Mammary epithelial cell (primary cell): ENCODE measurements around the gene ADAMTS1.

Experiments
- EZH2 ChIP-seq: IDR thresholded peaks from 2 replicates; pipeline ENCODE4 v1.6.1; 2012; ENCODE audit warnings: low read length, inconsistent platforms, borderline replicate concordance
- TF ChIP-seq, protein P1 (sequence below), 2 donors: IDR thresholded peaks in 1 of 2; conservative IDR thresholded peaks in 1 of 2; 2 replicates each; pipeline ENCODE4 v1.5.1; 2011 to 2012; ENCODE audit warnings: inconsistent platforms in 2 of 2, low read length in 2 of 2, mild to moderate bottlenecking in 2 of 2, control low read depth in 1 of 2, low read depth in 1 of 2; ENCODE audit not compliant: insufficient read depth in 1 of 2; ENCODE audit errors: extremely low read depth in 1 of 2

DNA sequence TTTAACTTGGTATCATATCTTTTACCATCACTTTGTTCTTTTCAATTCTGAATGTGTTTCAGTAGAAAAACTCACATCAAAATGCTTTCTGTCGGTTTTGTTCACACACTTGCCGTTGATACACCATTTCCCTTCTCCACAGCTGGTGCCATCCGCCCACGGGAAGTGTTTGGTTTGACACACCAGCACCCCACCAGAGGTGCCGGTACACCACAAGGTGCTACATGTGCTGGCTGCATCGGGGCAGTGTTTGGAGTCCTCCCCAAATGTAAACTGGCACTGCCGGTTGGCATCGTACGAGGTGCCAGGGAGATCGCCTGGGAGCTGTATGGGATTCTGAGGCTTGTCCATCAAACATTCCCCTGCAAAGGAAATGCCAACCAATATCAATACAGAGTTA lies 5.0 kb downstream of the ADAMTS1 start:
- no peak for TF ChIP-seq EZH2
- TF ChIP-seq, protein P1, sequence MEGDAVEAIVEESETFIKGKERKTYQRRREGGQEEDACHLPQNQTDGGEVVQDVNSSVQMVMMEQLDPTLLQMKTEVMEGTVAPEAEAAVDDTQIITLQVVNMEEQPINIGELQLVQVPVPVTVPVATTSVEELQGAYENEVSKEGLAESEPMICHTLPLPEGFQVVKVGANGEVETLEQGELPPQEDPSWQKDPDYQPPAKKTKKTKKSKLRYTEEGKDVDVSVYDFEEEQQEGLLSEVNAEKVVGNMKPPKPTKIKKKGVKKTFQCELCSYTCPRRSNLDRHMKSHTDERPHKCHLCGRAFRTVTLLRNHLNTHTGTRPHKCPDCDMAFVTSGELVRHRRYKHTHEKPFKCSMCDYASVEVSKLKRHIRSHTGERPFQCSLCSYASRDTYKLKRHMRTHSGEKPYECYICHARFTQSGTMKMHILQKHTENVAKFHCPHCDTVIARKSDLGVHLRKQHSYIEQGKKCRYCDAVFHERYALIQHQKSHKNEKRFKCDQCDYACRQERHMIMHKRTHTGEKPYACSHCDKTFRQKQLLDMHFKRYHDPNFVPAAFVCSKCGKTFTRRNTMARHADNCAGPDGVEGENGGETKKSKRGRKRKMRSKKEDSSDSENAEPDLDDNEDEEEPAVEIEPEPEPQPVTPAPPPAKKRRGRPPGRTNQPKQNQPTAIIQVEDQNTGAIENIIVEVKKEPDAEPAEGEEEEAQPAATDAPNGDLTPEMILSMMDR (conservative IDR thresholded peaks at IDR 0.05 in 1 of 2, IDR thresholded peaks at IDR 0.05 in 1 of 2; ENCODE audit: extremely low read depth in 1 of 2, insufficient read depth in 1 of 2, low read depth in 1 of 2, low read length in 2 of 2), result no peak
